ENCODE results near the gene ZNF787. TPM values are rescaled to one million over a fixed set of nuclear protein-coding genes. Genes with fewer than 3 reads are reported as not detected.

The ZNF787 gene
- total RNA-seq, 2 experiments from 2014 or later: 30.6 to 31.7 TPM

DNA sequence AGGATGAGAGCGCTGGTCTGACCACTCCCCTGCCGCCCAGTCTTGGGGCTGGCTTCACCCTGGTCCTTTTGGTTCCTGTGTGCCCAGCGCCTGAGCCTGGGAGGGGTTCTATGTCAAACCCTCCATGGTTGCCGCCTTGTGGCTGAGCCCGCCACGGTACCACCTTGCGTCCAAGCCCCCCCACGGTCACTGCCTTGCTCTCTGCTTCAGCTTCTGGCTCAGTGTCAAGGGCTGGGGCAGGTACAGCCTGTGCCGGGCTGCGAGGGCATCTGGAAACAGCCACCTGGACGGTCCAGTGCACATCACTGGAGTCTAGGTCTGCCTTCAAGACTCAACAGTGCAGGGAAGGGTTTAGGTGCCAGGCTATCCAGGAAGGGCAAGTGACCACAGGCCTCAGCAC lies 40.4 kb upstream of the ZNF787 start:
- ChIA-PET POLR2A (no interaction called here), CTCF (ENCODE audit: unreplicated experiment) (no interaction called here)
- Histone ChIP-seq H3K4me1 (ENCODE audit: insufficient read depth, low read length, poor library complexity, severe bottlenecking) (no peaks in the 10 kb centered on the region), H3K4me2 (ENCODE audit: low read length) (no peak overlapping the region), H3K9me3 (ENCODE audit: low read length) (no peaks in the 10 kb centered on the region), H3K27ac (ENCODE audit: low read depth, low read length, poor library complexity, severe bottlenecking) (no peak overlapping the region), H3K9me2 (ENCODE audit: insufficient read depth, low read length) (no peaks in the 10 kb centered on the region), H3K4me3 (ENCODE audit: low read depth, low read length, poor library complexity, severe bottlenecking) (no peak overlapping the region), H3K36me3 (ENCODE audit: insufficient read depth, low read length) (peaks cover 16% of the 10 kb centered on the region), H4K20me1 (ENCODE audit: insufficient read depth, low read length) (no peaks in the 10 kb centered on the region), H3K79me2 (ENCODE audit: insufficient read depth, low read depth, low read length) (no peaks in the 10 kb centered on the region), H2AFZ (ENCODE audit: low read length) (no peak overlapping the region)
- intact Hi-C loops (cut with micrococcal nuclease; ENCODE audit: unreplicated experiment): no loop called here
- BruUV-seq (replicated peaks): no TSS peak
- no peak for DNase-seq (ENCODE audit: low spot score)
- TF ChIP-seq, protein P1, sequence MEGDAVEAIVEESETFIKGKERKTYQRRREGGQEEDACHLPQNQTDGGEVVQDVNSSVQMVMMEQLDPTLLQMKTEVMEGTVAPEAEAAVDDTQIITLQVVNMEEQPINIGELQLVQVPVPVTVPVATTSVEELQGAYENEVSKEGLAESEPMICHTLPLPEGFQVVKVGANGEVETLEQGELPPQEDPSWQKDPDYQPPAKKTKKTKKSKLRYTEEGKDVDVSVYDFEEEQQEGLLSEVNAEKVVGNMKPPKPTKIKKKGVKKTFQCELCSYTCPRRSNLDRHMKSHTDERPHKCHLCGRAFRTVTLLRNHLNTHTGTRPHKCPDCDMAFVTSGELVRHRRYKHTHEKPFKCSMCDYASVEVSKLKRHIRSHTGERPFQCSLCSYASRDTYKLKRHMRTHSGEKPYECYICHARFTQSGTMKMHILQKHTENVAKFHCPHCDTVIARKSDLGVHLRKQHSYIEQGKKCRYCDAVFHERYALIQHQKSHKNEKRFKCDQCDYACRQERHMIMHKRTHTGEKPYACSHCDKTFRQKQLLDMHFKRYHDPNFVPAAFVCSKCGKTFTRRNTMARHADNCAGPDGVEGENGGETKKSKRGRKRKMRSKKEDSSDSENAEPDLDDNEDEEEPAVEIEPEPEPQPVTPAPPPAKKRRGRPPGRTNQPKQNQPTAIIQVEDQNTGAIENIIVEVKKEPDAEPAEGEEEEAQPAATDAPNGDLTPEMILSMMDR (conservative IDR thresholded peaks at IDR 0.05; ENCODE audit: low read length): no peak
- no peak for TF ChIP-seq EZH2phosphoT487 (IDR thresholded peaks at IDR 0.05; ENCODE audit: borderline replicate concordance, low read depth, low read length)

DNA sequence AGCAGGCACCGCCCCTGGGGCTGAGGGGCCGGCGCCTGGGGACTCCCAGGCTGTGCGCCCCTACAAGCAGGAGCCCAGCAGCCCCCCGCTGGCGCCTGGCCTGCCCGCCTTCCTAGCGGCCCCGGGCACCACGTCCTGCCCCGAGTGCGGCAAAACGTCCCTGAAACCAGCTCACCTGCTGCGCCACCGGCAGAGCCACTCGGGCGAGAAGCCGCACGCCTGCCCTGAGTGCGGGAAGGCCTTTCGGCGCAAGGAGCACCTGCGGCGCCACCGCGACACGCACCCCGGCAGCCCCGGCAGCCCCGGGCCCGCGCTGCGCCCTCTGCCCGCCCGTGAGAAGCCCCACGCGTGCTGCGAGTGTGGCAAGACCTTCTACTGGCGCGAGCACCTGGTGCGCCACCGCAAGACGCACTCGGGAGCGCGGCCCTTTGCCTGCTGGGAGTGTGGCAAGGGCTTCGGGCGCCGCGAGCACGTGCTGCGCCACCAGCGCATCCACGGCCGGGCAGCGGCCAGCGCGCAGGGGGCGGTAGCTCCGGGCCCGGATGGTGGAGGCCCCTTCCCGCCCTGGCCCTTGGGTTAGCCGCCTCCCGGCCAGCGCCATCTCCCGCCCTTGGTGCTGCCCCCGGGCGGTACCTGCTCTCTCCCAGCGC lies 38.7 kb upstream of the ZNF787 start:
- Histone ChIP-seq H2AFZ (ENCODE audit: low read length) (no peak overlapping the region), H3K36me3 (ENCODE audit: insufficient read depth, low read length) (peaks cover 27% of the 10 kb centered on the region), H3K27ac (ENCODE audit: low read depth, low read length, poor library complexity, severe bottlenecking) (no peak overlapping the region), H3K4me2 (ENCODE audit: low read length) (no peak overlapping the region), H3K79me2 (ENCODE audit: insufficient read depth, low read depth, low read length) (no peaks in the 10 kb centered on the region), H3K4me3 (ENCODE audit: low read depth, low read length, poor library complexity, severe bottlenecking) (no peak overlapping the region), H3K9me3 (ENCODE audit: low read length) (no peaks in the 10 kb centered on the region), H3K4me1 (ENCODE audit: insufficient read depth, low read length, poor library complexity, severe bottlenecking) (no peaks in the 10 kb centered on the region), H4K20me1 (ENCODE audit: insufficient read depth, low read length) (no peaks in the 10 kb centered on the region), H3K9me2 (ENCODE audit: insufficient read depth, low read length) (no peaks in the 10 kb centered on the region)
- DNase-seq (ENCODE audit: low spot score): no peak
- intact Hi-C loops (cut with micrococcal nuclease; ENCODE audit: unreplicated experiment): no loop called here
- ChIA-PET POLR2A (no interaction called here), CTCF (ENCODE audit: unreplicated experiment) (no interaction called here)
- TF ChIP-seq, protein P1 (conservative IDR thresholded peaks at IDR 0.05; ENCODE audit: low read length): no peak
- BruUV-seq (replicated peaks): no TSS peak

DNA sequence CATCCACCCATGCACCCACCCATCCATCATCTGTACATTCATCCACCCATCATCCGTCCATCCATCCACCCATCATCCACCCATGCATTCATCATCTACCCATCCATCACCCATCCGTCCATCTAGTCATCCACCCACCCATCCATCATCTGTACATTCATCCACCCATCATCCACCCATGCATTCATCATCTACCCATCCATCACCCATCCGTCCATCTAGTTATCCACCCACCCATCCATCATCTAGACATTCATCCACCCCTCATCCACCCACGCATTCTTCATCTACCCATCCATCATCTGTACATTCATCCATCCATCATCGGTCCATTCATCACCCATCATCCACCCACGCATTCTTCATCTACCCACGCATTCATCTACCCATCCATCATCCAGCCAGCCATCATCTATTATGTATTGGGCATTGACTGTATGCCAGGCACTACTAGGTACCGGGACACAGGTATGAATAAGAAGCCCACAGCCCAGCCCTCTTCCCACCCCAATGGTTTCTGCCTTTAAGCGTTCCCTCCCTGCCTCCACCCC lies 38.0 kb upstream of the ZNF787 start:
- no peaks in the 10 kb centered on the region for H3K9me3 ChIP-seq (ENCODE audit: low read length)
- H3K27ac ChIP-seq (ENCODE audit: low read depth, low read length, poor library complexity, severe bottlenecking): no peak overlapping the region
- CTCF ChIA-PET (ENCODE audit: unreplicated experiment): no interaction called here
- TF ChIP-seq, protein P1 (conservative IDR thresholded peaks at IDR 0.05; ENCODE audit: low read length): no peak
- TF ChIP-seq EZH2phosphoT487 (IDR thresholded peaks at IDR 0.05; ENCODE audit: borderline replicate concordance, low read depth, low read length): no peak
- no peak overlapping the region for H3K4me2 ChIP-seq (ENCODE audit: low read length)
- no peak overlapping the region for H3K4me3 ChIP-seq (ENCODE audit: low read depth, low read length, poor library complexity, severe bottlenecking)
- H2AFZ ChIP-seq (ENCODE audit: low read length): no peak overlapping the region
- H3K4me1 ChIP-seq (ENCODE audit: insufficient read depth, low read length, poor library complexity, severe bottlenecking): no peaks in the 10 kb centered on the region
- no TSS peak for BruUV-seq (replicated peaks)
- H3K9me2 ChIP-seq (ENCODE audit: insufficient read depth, low read length): no peaks in the 10 kb centered on the region
- no peaks in the 10 kb centered on the region for H3K79me2 ChIP-seq (ENCODE audit: insufficient read depth, low read depth, low read length)
- POLR2A ChIA-PET: no interaction called here
- no peak for DNase-seq (ENCODE audit: low spot score)
- intact Hi-C loops (cut with micrococcal nuclease; ENCODE audit: unreplicated experiment): no loop called here
- peaks cover 27% of the 10 kb centered on the region for H3K36me3 ChIP-seq (ENCODE audit: insufficient read depth, low read length)
- no peaks in the 10 kb centered on the region for H4K20me1 ChIP-seq (ENCODE audit: insufficient read depth, low read length)
